NT2/D1 (cell line): ENCODE measurements around the gene AKAP6.

Experiments
- SUZ12 ChIP-seq: IDR thresholded peaks from 2 replicates; pipeline ENCODE4 v1.6.1; 2011; ENCODE audit not compliant: insufficient read length, insufficient read depth; ENCODE audit errors: extremely low read depth
- YY1 ChIP-seq: IDR thresholded peaks from 2 replicates; pipeline ENCODE4 v1.6.1; 2011; ENCODE audit not compliant: insufficient read length, insufficient read depth

- TF ChIP-seq SUZ12 (no peak), YY1 (no peak)
These were observed 70.8 kb downstream of the AKAP6 start for GRCh38 chr14:32399920-32400319.
